HUDEP-2 (cell line): ENCODE data around the gene TEX30.

Experiments
- DNase-seq, 76 experiments: peaks; one replicate each; lab custom pipeline; 2025; ENCODE audit not compliant: unreplicated experiment in 76 of 76; lab: John Stamatoyannopoulos, UW

TEX30 gene

GRCh38 chr13:102773441-102774213 lies at the start of gene TEX30:
Gene TEX30 (minus strand): TSS chr13:102773786. CDS start chr13:102770026, 3,760 bp downstream.
- DNase-seq: peak in 74 of 76 experiments; percentile 8 to 83 (median 70)

- no peak for DNase-seq
Observed at GRCh38 chr13:102817907-102818306, 44.3 kb upstream of the TEX30 start.

- no peak for DNase-seq
Observed at GRCh38 chr13:102817241-102817640, 43.7 kb upstream of the TEX30 start.

- no peak for DNase-seq
Observed at GRCh38 chr13:102816708-102817107, 43.1 kb upstream of the TEX30 start.

GRCh38 chr13:102815788-102816187 lies 42.2 kb upstream of the TEX30 start:
- DNase-seq: no peak

- no peak for DNase-seq
Observed at GRCh38 chr13:102814793-102815192, 41.2 kb upstream of the TEX30 start.

GRCh38 chr13:102814025-102814607 lies 40.5 kb upstream of the TEX30 start:
- DNase-seq: no peak

GRCh38 chr13:102812611-102813287 lies 39.2 kb upstream of the TEX30 start:
- no peak for DNase-seq

GRCh38 chr13:102807699-102808098 lies 34.1 kb upstream of the TEX30 start:
- no peak for DNase-seq

- no peak for DNase-seq
Observed at GRCh38 chr13:102805680-102806079, 32.1 kb upstream of the TEX30 start.

- peak in 74 of 76 experiments; percentile 5 to 82 (median 70) for DNase-seq
Observed at GRCh38 chr13:102800145-102801041, 26.8 kb upstream of the TEX30 start.

GRCh38 chr13:102799426-102800144 lies 26.0 kb upstream of the TEX30 start:
- DNase-seq: peak in 24 of 76 experiments; percentile 19 to 78 (median 46)

GRCh38 chr13:102798581-102799425 lies 25.2 kb upstream of the TEX30 start, which contains the start of the genes BIVM and POGLUT2:
Gene BIVM (plus strand): TSS chr13:102799119. CDS start chr13:102807268, 8,149 bp downstream.
Gene POGLUT2 (minus strand): TSS chr13:102798976. CDS start chr13:102798670, 306 bp downstream.
- peak in 74 of 76 experiments; percentile 25 to 85 (median 70) for DNase-seq

GRCh38 chr13:102793611-102794355 lies 20.2 kb upstream of the TEX30 start:
- DNase-seq: no peak

GRCh38 chr13:102792396-102792795 lies 18.8 kb upstream of the TEX30 start:
- DNase-seq: no peak

GRCh38 chr13:102788683-102789082 lies 15.1 kb upstream of the TEX30 start:
- DNase-seq: no peak

GRCh38 chr13:102784483-102784882 lies 10.9 kb upstream of the TEX30 start:
- DNase-seq: no peak

GRCh38 chr13:102781591-102781990 lies 8.0 kb upstream of the TEX30 start:
- DNase-seq: no peak
